Fibroblast of villous mesenchyme (primary cell): ENCODE results near the gene ZNF700. TPM values are rescaled to one million over a fixed set of nuclear protein-coding genes. Genes with fewer than 3 reads are reported as not detected.
"Not testable (repeated sequence)": the region's sequence is repeated elsewhere in the genome, so short reads cannot be mapped to it uniquely, and the experiment has no call there.

Source experiments
- DNase-seq: peaks from one replicate; pipeline ENCODE4 v3.0.0-alpha.2; 2010; ENCODE audit warnings: low read depth
- H3K4me3 ChIP-seq: 2 replicates; pipeline ENCODE4 v1.5.1; 2011; ENCODE audit warnings: low read depth, mild to moderate bottlenecking, low read length
- CTCF ChIP-seq: IDR thresholded peaks from 2 replicates; pipeline ENCODE4 v1.5.1; 2012; ENCODE audit warnings: low read depth, mild to moderate bottlenecking, low read length; ENCODE audit not compliant: insufficient read depth
- total RNA-seq: library from RNA; depleted of rRNA; stranded (reverse); fragments of >200 nt; gene quantifications from 2 replicates; pipeline ENCODE4 v1.2.3, GENCODE V29; 2012

The ZNF700 gene
- total RNA-seq, 1 donor: 6.9 TPM

DNA sequence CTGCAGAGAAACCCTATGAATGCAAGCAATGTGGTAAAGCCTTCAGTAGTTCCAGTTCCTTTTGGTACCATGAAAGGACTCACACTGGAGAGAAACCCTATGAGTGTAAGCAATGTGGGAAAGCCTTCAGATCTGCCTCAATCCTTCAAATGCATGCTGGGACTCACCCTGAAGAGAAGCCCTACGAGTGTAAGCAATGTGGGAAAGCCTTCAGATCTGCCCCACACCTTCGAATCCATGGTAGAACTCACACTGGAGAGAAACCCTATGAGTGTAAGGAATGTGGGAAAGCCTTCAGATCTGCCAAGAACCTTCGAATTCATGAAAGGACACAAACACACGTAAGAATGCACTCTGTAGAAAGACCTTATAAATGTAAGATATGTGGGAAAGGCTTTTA, 54.6 kb downstream of the ZNF700 start:
- H3K4me3 ChIP-seq: no peak overlapping the region
- no peak for DNase-seq
- TF ChIP-seq CTCF: no peak

DNA sequence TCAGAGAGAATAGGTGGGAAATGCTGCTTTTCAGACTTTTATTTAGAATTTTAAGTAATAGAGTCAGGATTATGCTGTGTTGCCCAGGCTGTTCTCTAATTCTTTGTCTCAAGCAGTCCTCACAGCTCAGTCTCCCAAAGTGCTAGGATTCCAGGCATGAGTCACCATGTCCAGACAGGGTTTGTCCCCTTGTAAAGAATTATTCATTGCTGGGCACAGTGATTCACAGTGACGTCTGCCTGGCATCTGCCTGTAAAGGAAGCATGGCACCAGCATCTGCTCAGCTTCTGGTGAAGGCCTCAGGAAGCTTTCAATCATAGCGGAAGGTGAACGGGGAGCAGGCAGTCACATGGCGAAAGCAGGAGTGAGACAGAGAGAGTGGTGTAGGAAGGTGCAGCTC, 57.6 kb downstream of the ZNF700 start:
- no peak for TF ChIP-seq CTCF
- DNase-seq: no peak
- H3K4me3 ChIP-seq: no peak overlapping the region

GRCh38 chr19:11984986-11985385, 60.1 kb downstream of the ZNF700 start:
- DNase-seq: no peak
- peak; percentile 15 for TF ChIP-seq CTCF
- no peak overlapping the region for H3K4me3 ChIP-seq

- H3K4me3 ChIP-seq: no peak overlapping the region
- DNase-seq: no peak
- TF ChIP-seq CTCF: no peak
Observed at GRCh38 chr19:11986754-11987153, 61.8 kb downstream of the ZNF700 start.

DNA sequence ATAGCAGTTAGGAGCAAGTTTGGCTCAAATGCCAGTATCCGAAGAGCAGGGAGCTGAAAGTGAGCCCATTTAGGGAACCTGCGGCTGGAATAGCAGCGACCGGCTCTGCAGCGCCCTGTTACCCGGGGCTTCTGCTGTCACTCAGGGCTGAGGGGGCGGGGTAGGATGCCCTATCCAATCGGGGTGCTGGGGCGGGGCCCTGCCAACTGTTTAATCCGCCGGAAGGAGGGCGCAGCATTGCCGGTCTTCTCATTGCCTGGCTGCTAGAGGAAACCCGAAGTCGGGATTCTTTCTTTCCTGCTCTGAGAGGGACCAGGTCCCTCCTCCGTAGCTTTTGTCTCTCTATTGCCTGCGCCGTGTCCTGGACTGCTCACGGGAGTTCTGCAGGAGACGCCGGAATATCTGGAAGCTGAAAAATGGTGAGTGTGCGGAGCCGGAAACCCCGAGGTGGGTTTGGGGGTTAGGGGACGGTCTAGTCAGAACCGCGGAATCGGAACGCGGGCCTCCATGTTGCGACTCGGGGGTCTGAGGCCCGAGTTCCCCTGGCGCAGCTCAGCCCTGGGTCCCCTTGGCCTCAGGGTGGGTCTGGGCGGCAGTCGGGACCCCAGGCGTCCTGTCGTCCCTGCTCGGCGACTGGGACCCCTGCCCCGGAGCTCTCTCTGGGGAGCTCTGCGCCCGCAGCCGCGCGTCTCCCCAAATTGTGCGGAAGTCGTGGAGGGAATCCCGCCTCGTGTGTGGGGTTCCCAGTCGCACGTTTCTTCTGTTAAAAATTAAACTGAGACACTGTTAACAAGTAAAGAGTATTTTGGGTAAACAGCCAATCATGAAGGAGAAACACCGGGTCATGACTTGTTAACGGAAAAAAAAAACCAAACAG, 62.7 kb downstream of the ZNF700 start:
- peak; percentile 93 for DNase-seq
- TF ChIP-seq CTCF: no peak

GRCh38 chr19:11989112-11989456, 64.2 kb downstream of the ZNF700 start:
- no peak for DNase-seq
- no peak overlapping the region for H3K4me3 ChIP-seq
- no peak for TF ChIP-seq CTCF

More for the DNA sequence above, 62.7 kb downstream of the ZNF700 start:
- peak overlapping the region; percentile 95 for H3K4me3 ChIP-seq

DNA sequence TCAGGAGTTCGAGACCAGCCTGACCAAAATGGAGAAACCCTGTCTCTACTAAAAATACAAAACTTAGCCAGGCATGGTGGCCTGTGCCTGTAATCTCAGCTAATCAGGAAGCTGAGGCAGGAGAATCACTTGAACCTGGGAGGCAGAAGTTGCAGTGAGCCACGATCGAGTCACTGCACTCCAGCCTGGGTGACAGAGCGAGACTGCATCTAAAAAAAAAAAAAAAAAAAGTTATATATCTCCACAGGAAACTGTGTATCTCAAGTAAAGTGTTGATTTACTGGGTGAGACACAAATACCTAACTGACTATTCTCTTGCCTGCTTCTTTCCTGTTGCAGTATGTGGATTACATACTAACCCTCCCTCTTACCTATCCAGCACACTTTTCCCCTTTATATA, 67.0 kb downstream of the ZNF700 start:
- DNase-seq, H3K4me3 ChIP-seq: not testable (repeated sequence)
